Measurements from ENCODE around the gene INHBC. TPM values are rescaled to one million over a fixed set of nuclear protein-coding genes. Genes with fewer than 3 reads are reported as not detected.
A peak's percentile ranks its signal among the peaks of the same experiment; 100 is the strongest.

Gene INHBC
- total RNA-seq, 1 donor from 2014 or later = not detected

DNA sequence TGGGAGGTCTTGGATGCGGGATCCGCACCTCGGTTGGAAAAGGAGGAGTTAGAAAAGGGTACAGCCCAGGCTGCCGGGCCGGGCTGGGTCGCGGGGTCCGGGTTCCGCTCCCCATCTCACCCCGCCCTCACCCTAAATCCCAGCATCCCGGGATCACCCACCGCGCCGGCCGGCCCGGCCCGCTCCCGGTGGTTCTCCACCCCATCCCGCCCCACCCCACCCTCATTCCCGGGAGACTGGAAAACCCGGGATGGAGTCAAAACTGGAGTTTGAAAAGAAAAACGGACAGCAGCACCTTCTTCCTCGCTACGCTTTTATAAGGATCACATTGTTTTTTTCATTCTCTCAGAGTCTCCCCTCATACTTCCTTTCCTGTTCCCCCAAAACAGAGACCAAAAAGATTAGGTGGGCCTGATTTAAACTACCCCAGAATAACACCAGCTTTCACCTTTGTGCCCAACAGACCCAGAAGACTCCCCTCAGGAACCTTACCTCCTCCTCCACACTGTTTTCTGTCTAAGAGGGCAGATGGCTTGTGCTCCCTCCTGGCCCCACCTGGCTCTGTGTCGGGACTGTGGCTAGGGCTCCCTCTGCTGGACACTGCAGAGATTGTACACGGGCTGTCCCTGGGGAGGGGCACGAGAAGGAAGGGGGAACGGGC is 27.8 kb downstream of the INHBC start:
- Mint-ChIP-seq H3K9me3 (ENCODE audit: low read depth) (no peaks in the 10 kb centered on the region), H3K27ac (peak overlapping the region; percentile 88), H3K27me3 (peaks cover 66% of the 10 kb centered on the region), H3K36me3 (ENCODE audit: insufficient read depth) (no peaks in the 10 kb centered on the region), H3K4me3 (ENCODE audit: low read depth) (peak overlapping the region; percentile 74), H3K4me1 (ENCODE audit: low read depth) (peaks cover 19% of the 10 kb centered on the region)
- TF ChIP-seq, protein P1, sequence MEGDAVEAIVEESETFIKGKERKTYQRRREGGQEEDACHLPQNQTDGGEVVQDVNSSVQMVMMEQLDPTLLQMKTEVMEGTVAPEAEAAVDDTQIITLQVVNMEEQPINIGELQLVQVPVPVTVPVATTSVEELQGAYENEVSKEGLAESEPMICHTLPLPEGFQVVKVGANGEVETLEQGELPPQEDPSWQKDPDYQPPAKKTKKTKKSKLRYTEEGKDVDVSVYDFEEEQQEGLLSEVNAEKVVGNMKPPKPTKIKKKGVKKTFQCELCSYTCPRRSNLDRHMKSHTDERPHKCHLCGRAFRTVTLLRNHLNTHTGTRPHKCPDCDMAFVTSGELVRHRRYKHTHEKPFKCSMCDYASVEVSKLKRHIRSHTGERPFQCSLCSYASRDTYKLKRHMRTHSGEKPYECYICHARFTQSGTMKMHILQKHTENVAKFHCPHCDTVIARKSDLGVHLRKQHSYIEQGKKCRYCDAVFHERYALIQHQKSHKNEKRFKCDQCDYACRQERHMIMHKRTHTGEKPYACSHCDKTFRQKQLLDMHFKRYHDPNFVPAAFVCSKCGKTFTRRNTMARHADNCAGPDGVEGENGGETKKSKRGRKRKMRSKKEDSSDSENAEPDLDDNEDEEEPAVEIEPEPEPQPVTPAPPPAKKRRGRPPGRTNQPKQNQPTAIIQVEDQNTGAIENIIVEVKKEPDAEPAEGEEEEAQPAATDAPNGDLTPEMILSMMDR (IDR thresholded peaks at IDR 0.05; ENCODE audit: unreplicated experiment) = peak; percentile 96
- DNase-seq (ENCODE audit: low spot score, unreplicated experiment) = peak; percentile 89

DNA sequence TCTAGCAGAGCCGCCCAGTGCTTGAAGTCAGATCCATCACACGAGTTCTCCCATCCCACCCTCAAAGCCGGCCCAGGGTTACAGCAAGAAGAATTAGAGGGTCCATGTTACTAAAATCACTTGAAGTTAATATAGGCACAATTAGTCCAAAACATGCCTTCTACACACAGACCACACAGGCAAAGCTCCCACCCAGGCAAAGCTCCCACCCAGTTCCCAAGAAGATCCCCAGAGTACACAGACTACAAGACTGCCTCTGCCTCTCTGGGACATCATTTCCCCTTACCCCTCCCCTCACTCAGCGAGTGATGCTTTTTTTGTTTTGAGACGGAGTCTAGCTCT is 28.3 kb downstream of the INHBC start:
- H3K27me3 Mint-ChIP-seq = peaks cover 71% of the 10 kb centered on the region
- TF ChIP-seq, protein P1 (IDR thresholded peaks at IDR 0.05; ENCODE audit: unreplicated experiment) = no peak
- H3K9me3 Mint-ChIP-seq (ENCODE audit: low read depth) = no peaks in the 10 kb centered on the region
- peaks cover 19% of the 10 kb centered on the region for H3K4me1 Mint-ChIP-seq (ENCODE audit: low read depth)
- H3K27ac Mint-ChIP-seq = peak overlapping the region; percentile 88
- no peak for DNase-seq (ENCODE audit: low spot score, unreplicated experiment)
- no peaks in the 10 kb centered on the region for H3K36me3 Mint-ChIP-seq (ENCODE audit: insufficient read depth)
- peak overlapping the region; percentile 74 for H3K4me3 Mint-ChIP-seq (ENCODE audit: low read depth)

DNA sequence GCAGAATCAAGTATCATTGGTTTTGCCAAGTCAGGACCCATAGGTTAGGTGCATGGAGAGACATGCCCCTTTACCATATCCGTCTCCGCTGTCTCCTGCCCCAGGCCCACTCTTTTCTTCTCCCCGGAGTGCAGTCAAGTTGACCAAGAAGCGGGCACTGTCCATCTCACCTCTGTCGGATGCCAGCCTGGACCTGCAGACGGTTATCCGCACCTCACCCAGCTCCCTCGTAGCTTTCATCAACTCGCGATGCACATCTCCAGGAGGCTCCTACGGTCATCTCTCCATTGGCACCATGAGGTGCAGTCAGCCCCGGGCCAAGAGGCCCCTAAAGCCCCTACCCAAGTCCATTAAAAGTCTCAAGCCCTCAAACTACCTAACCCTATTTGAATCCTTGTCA is 30.0 kb downstream of the INHBC start:
- H3K27me3 Mint-ChIP-seq = peaks cover 82% of the 10 kb centered on the region
- TF ChIP-seq, protein P1 (IDR thresholded peaks at IDR 0.05; ENCODE audit: unreplicated experiment) = no peak
- H3K4me3 Mint-ChIP-seq (ENCODE audit: low read depth) = no peak overlapping the region
- H3K27ac Mint-ChIP-seq = no peak overlapping the region
- peaks cover 12% of the 10 kb centered on the region for H3K4me1 Mint-ChIP-seq (ENCODE audit: low read depth)
- H3K9me3 Mint-ChIP-seq (ENCODE audit: low read depth) = no peaks in the 10 kb centered on the region
- H3K36me3 Mint-ChIP-seq (ENCODE audit: insufficient read depth) = no peaks in the 10 kb centered on the region
- no peak for DNase-seq (ENCODE audit: low spot score, unreplicated experiment)

DNA sequence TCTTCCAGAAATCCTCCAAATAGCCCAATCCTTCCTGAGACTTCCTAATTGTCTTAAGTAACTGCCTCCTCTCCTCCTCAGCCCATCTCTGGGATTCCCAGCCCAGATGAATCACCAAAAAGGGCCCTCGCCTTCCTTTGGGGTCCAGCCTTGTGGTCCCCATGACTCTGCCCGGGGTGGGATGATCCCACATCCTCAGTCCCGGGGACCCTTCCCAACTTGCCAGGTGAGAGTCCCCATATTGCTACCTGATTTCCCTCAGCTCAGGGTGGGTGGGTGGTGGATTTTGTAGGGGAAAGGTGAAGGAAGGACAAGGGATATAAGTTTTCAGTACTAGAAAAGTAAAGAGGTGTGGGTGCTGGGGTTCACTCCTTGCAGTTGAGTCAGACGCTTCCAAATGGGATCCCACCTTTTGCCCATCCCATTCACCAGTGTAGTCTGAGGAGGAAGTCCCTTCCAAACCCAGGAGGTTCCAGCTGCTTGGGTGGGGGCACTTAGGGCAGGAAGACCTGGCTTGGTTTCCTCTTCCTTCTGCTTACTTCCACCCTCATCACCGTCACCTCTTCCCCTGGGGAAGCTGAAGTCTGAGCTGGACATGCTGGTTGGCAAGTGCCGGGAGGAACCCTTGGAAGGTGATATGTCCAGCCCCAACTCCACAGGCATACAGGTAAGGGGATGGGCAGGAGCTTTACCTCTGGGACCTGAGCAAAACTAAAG is 30.6 kb downstream of the INHBC start:
- H3K36me3 Mint-ChIP-seq (ENCODE audit: insufficient read depth) = no peaks in the 10 kb centered on the region
- TF ChIP-seq, protein P1 (IDR thresholded peaks at IDR 0.05; ENCODE audit: unreplicated experiment) = no peak
- peaks cover 12% of the 10 kb centered on the region for H3K4me1 Mint-ChIP-seq (ENCODE audit: low read depth)
- H3K27me3 Mint-ChIP-seq = peaks cover 85% of the 10 kb centered on the region
- no peak overlapping the region for H3K27ac Mint-ChIP-seq
- H3K4me3 Mint-ChIP-seq (ENCODE audit: low read depth) = no peak overlapping the region
- DNase-seq (ENCODE audit: low spot score, unreplicated experiment) = no peak
- no peaks in the 10 kb centered on the region for H3K9me3 Mint-ChIP-seq (ENCODE audit: low read depth)

DNA sequence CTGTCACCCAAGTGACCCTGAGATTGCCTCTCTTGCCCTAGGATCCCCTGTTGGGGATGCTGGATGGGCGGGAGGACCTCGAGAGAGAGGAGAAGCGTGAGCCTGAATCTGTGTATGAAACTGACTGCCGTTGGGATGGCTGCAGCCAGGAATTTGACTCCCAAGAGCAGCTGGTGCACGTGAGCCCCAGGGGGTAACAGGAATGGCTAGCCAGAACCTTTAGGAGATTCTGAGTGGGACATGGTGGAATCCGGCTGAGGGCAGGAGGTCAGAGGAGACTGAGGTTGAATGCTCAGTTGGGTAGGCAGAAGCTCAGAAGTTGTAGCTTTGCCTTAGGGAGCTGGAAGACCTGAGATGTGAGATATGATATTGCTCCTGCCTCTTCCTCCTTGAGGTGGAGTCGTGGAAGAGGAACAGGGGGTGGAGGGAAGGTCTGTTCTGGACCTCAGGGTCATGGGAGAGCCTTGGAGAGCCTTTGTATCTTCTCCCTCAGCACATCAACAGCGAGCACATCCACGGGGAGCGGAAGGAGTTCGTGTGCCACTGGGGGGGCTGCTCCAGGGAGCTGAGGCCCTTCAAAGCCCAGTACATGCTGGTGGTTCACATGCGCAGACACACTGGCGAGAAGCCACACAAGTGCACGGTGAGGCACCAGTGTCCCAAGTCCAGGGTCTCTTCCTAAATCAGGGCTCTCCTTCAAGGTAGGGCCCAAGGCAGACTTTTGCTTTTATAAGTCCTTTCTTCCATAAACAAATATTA is 31.3 kb downstream of the INHBC start:
- TF ChIP-seq, protein P1 (IDR thresholded peaks at IDR 0.05; ENCODE audit: unreplicated experiment) = no peak
- DNase-seq (ENCODE audit: low spot score, unreplicated experiment) = no peak
- Mint-ChIP-seq H3K27ac (no peak overlapping the region), H3K27me3 (peaks cover 78% of the 10 kb centered on the region), H3K4me3 (ENCODE audit: low read depth) (no peak overlapping the region), H3K9me3 (ENCODE audit: low read depth) (no peaks in the 10 kb centered on the region), H3K4me1 (ENCODE audit: low read depth) (peaks cover 9% of the 10 kb centered on the region), H3K36me3 (ENCODE audit: insufficient read depth) (no peaks in the 10 kb centered on the region)

Measured in progenitor cell of endocrine pancreas (in vitro differentiated cells).